ENCODE data around the gene DPEP2. TPM values are rescaled to one million over a fixed set of nuclear protein-coding genes. Genes with fewer than 3 reads are reported as not detected.

The DPEP2 gene
- total RNA-seq, 6 experiments from 2014 or later, result not detected

GRCh38 chr16:67946128-67946569, 53.1 kb downstream of the DPEP2 start:
- TF ChIP-seq CTCF (IDR thresholded peaks at IDR 0.05), result no peak
- Mint-ChIP-seq H3K9me3 (no peaks in the 10 kb centered on the region), H3K36me3 (ENCODE audit: low read depth) (peaks cover 14% of the 10 kb centered on the region; the same call in 1 of the 2 replicates), H3K27me3 (ENCODE audit: insufficient read depth) (peaks cover 6% of the 10 kb centered on the region), H3K4me3 (no peak overlapping the region), H3K4me1 (ENCODE audit: low read depth) (no peaks in the 10 kb centered on the region), H3K27ac (no peak overlapping the region)
- no peak for DNase-seq

GRCh38 chr16:67945392-67945933, 53.8 kb downstream of the DPEP2 start:
- Mint-ChIP-seq H3K27ac (no peak overlapping the region), H3K9me3 (no peaks in the 10 kb centered on the region), H3K36me3 (ENCODE audit: low read depth) (peaks cover 14% of the 10 kb centered on the region; the same call in 1 of the 2 replicates), H3K27me3 (ENCODE audit: insufficient read depth) (peaks cover 6% of the 10 kb centered on the region), H3K4me1 (ENCODE audit: low read depth) (no peaks in the 10 kb centered on the region), H3K4me3 (no peak overlapping the region)
- no peak for TF ChIP-seq CTCF (IDR thresholded peaks at IDR 0.05)
- no peak for DNase-seq

GRCh38 chr16:67944690-67945391, 54.4 kb downstream of the DPEP2 start:
- Mint-ChIP-seq H3K9me3 (no peaks in the 10 kb centered on the region), H3K4me1 (ENCODE audit: low read depth) (no peaks in the 10 kb centered on the region), H3K36me3 (ENCODE audit: low read depth) (peaks cover 19% of the 10 kb centered on the region; the same call in 1 of the 2 replicates)

GRCh38 chr16:67943619-67944504, 55.4 kb downstream of the DPEP2 start, which contains the start of gene LCAT:
Gene LCAT (minus strand): TSS chr16:67944120. CDS start chr16:67944101, 19 bp downstream.
- Mint-ChIP-seq H3K27me3 (ENCODE audit: insufficient read depth) (peaks cover 13% of the 10 kb centered on the region), H3K4me3 (no peak within 1 kb of the TSS), H3K9me3 (no peaks in the 10 kb centered on the region), H3K4me1 (ENCODE audit: low read depth) (no peaks in the 10 kb centered on the region), H3K27ac (no peak within 1 kb of the TSS), H3K36me3 (ENCODE audit: low read depth) (peaks cover 21% of the 10 kb centered on the region; the same call in 1 of the 2 replicates)
- DNase-seq, result no peak
- TF ChIP-seq CTCF (IDR thresholded peaks at IDR 0.05), result no peak

More at GRCh38 chr16:67944690-67945391, 54.4 kb downstream of the DPEP2 start:
- H3K27ac Mint-ChIP-seq, result no peak overlapping the region
- H3K4me3 Mint-ChIP-seq, result no peak overlapping the region
- DNase-seq, result no peak
- H3K27me3 Mint-ChIP-seq (ENCODE audit: insufficient read depth), result peaks cover 11% of the 10 kb centered on the region
- no peak for TF ChIP-seq CTCF (IDR thresholded peaks at IDR 0.05)

GRCh38 chr16:67943256-67943618, 56.0 kb downstream of the DPEP2 start:
- no peak for DNase-seq
- Mint-ChIP-seq H3K36me3 (ENCODE audit: low read depth) (peaks cover 18% of the 10 kb centered on the region; the same call in 1 of the 2 replicates), H3K27me3 (ENCODE audit: insufficient read depth) (peaks cover 13% of the 10 kb centered on the region), H3K27ac (no peak overlapping the region), H3K4me3 (no peak overlapping the region), H3K4me1 (ENCODE audit: low read depth) (no peaks in the 10 kb centered on the region), H3K9me3 (no peaks in the 10 kb centered on the region)
- TF ChIP-seq CTCF (IDR thresholded peaks at IDR 0.05), result no peak

Data from HFFc6 (cell line).